Right atrium auricular region (tissue), 2 donors: ENCODE data around the gene HNRNPA3. TPM values are rescaled to one million over a fixed set of nuclear protein-coding genes. Genes with fewer than 3 reads are reported as not detected.

Experiments
- DNase-seq: peaks from one replicate; pipeline ENCODE4 v3.0.0-alpha.2; 2019; ENCODE audit warnings: low spot score
- H3K27ac ChIP-seq, 2 donors: fragments of 200-600 bp; sonication (generic); 1 replicate in 1 of 2; 2 replicates in 1 of 2; pipeline ENCODE4 v1.5.1; 2016 to 2019
- H3K27me3 ChIP-seq, 2 donors: fragments of 200-600 bp; sonication (generic); one replicate each; pipeline versions ENCODE4 v1.5.1 to v1.6.0; 2017 to 2019
- H3K36me3 ChIP-seq: fragments of 200-600 bp; sonication (generic); one replicate; pipeline ENCODE4 v1.5.1; 2016
- H3K4me1 ChIP-seq, 2 donors: fragments of 200-600 bp; sonication (generic); one replicate each; pipeline versions ENCODE4 v1.5.1 to v1.6.0; 2017 to 2019
- H3K4me3 ChIP-seq, 2 donors: fragments of 200-600 bp; sonication (generic); 1 replicate in 1 of 2; 2 replicates in 1 of 2; pipeline ENCODE4 v1.5.1; 2017 to 2019; ENCODE audit warnings: mild to moderate bottlenecking in 1 of 2, moderate library complexity in 1 of 2
- H3K9me3 ChIP-seq, 2 donors: fragments of 200-600 bp; sonication (generic); one replicate each; pipeline ENCODE4 v1.5.1; 2019
- total RNA-seq, 2 donors: library from RNA; depleted of rRNA; stranded (reverse); fragments of >200 nt; gene quantifications; one replicate each; pipeline ENCODE4 v1.1.0, GENCODE V29; 2016
- TF ChIP-seq, protein P1 (sequence below), 2 donors: fragments of 200-600 bp; sonication (generic); IDR thresholded peaks; one replicate each; pipeline ENCODE4 v1.5.1; 2019; ENCODE audit warnings: antibody characterized with exemption in 2 of 2

Gene HNRNPA3
- total RNA-seq, 2 donors from 2014 or later: 24.1 to 28.1 TPM

DNA sequence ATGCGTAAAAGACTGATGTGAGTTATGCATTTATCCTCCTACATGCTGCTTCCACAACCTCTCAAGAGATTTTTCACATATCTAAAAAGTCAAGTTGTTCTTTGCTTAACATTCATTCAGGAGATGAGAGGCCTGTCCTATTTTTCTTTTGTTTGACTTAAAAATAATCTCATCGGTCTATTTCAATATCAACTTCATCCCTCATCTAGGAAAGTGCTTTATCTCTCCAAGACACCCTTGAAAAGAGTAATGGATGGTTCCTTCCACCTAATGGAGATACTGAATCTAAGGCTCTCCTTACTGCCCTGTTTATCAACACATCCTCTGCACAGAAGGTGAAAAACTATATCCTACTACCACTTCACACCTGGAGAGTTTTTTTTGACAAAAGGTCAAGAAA is 49.5 kb downstream of the HNRNPA3 start:
- H3K4me1 ChIP-seq: peaks cover 0 to 60% of the 10 kb centered on the region in 2 donors
- H3K36me3 ChIP-seq: no peaks in the 10 kb centered on the region
- H3K4me3 ChIP-seq: peak overlapping the region; percentile 89 to 99
- TF ChIP-seq, protein P1, sequence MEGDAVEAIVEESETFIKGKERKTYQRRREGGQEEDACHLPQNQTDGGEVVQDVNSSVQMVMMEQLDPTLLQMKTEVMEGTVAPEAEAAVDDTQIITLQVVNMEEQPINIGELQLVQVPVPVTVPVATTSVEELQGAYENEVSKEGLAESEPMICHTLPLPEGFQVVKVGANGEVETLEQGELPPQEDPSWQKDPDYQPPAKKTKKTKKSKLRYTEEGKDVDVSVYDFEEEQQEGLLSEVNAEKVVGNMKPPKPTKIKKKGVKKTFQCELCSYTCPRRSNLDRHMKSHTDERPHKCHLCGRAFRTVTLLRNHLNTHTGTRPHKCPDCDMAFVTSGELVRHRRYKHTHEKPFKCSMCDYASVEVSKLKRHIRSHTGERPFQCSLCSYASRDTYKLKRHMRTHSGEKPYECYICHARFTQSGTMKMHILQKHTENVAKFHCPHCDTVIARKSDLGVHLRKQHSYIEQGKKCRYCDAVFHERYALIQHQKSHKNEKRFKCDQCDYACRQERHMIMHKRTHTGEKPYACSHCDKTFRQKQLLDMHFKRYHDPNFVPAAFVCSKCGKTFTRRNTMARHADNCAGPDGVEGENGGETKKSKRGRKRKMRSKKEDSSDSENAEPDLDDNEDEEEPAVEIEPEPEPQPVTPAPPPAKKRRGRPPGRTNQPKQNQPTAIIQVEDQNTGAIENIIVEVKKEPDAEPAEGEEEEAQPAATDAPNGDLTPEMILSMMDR (IDR thresholded peaks at IDR 0.05): no peak
- DNase-seq: no peak
- H3K27me3 ChIP-seq: no peaks in the 10 kb centered on the region
- peak overlapping the region; percentile 100 for H3K27ac ChIP-seq
- H3K9me3 ChIP-seq: no peaks in the 10 kb centered on the region

DNA sequence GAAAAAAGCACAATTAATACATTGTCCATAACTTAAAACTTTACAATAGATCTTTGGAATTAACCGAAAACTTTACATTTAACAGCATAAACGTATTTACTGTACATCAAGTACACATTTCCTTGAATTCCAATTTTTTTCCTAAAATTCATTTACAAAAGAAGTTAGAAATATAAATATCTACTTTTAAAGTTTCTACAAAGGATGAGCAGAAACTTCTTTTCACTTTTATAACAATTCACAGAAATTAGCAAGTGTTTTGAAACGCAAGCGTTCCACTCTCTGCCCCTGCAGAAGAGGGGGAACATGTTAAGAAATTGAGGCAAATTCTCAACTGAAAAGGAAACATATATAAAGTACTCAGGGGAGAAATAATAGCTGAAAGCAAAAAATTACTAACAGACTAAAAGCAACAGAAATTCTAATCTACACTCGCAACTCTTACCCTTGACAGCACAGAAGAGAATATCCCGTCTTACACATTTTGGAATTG is 50.4 kb downstream of the HNRNPA3 start:
- Histone ChIP-seq H3K9me3 (no peaks in the 10 kb centered on the region), H3K4me3 (peak overlapping the region; percentile 89 to 99), H3K27me3 (no peaks in the 10 kb centered on the region), H3K4me1 (peaks cover 0 to 53% of the 10 kb centered on the region in 2 donors), H3K36me3 (no peaks in the 10 kb centered on the region), H3K27ac (peak overlapping the region; percentile 100)
- TF ChIP-seq, protein P1 (IDR thresholded peaks at IDR 0.05): no peak
- no peak for DNase-seq

DNA sequence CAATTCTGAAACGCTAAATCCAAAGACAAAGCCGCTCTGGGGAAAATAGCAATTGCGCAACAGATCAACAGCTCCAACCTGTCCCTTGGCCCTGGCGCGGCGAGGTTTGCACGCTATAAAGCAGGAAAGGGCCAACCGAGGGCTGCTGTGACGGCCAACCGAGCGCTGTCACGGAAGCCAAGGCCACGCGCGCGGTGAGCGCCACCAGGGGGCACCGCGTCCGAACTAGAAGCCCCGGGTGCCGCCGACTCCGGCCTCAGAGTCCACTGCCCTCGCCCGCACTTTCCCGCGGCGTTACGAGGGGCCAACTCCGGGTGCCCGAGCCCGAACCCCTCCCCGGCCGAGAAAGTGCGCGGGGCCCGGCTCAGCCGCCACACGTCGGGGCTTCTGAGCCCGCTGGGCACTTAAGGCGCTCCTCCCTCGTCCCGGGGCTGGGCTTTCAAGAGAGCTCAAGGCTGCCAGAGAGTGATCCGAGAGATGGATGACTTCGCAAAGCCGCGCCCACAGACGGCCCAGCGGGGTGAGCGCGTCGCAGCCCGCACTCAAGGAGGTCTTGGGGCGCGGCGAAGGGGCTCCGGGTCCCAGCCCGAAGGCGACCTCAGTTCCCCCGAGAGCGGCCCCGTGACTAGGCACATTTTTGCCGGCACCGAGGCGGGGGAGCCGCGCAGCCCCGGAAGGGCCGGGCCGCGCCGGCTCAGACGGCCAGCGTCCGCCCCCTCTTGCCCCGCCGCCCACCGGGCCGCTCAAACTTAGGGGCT is 51.0 kb downstream of the HNRNPA3 start:
- H3K27me3 ChIP-seq: no peaks in the 10 kb centered on the region
- peak overlapping the region; percentile 89 to 99 for H3K4me3 ChIP-seq
- H3K4me1 ChIP-seq: peaks cover 0 to 50% of the 10 kb centered on the region in 2 donors
- DNase-seq: peak; percentile 99
- H3K27ac ChIP-seq: peak overlapping the region; percentile 100
- TF ChIP-seq, protein P1 (IDR thresholded peaks at IDR 0.05): peak; percentile 64 to 90
- no peaks in the 10 kb centered on the region for H3K36me3 ChIP-seq
- H3K9me3 ChIP-seq: no peaks in the 10 kb centered on the region

DNA sequence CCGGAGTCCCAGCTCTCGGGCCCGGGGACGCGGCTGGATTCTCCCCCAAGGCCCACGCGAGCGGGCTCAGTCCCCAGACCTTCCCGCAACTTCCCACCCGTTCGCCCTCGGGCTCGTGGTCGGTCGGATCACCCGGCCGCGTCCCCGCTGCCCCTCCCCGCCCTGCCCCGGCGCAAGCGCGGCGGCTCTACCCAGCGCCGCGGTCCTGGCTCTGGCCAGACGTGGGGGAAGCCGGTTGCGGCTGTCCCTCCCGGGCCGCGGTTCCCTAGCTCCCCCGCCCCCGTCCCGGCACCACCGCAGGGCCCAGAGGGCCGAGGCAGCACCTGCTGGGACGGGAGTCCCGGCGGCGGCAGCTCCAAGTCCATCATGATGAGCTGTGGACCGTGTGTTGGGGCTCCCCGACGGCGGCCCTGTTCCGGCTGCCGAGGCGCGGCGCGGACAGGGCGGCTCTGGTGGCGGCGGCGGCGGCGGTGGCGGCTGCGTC is 51.7 kb downstream of the HNRNPA3 start:
- H3K9me3 ChIP-seq: no peaks in the 10 kb centered on the region
- DNase-seq: no peak
- peaks cover 0 to 43% of the 10 kb centered on the region in 2 donors for H3K4me1 ChIP-seq
- no peaks in the 10 kb centered on the region for H3K27me3 ChIP-seq
- TF ChIP-seq, protein P1 (IDR thresholded peaks at IDR 0.05): no peak
- H3K27ac ChIP-seq: peak overlapping the region; percentile 100
- H3K36me3 ChIP-seq: no peaks in the 10 kb centered on the region
- peak overlapping the region; percentile 89 to 99 for H3K4me3 ChIP-seq

DNA sequence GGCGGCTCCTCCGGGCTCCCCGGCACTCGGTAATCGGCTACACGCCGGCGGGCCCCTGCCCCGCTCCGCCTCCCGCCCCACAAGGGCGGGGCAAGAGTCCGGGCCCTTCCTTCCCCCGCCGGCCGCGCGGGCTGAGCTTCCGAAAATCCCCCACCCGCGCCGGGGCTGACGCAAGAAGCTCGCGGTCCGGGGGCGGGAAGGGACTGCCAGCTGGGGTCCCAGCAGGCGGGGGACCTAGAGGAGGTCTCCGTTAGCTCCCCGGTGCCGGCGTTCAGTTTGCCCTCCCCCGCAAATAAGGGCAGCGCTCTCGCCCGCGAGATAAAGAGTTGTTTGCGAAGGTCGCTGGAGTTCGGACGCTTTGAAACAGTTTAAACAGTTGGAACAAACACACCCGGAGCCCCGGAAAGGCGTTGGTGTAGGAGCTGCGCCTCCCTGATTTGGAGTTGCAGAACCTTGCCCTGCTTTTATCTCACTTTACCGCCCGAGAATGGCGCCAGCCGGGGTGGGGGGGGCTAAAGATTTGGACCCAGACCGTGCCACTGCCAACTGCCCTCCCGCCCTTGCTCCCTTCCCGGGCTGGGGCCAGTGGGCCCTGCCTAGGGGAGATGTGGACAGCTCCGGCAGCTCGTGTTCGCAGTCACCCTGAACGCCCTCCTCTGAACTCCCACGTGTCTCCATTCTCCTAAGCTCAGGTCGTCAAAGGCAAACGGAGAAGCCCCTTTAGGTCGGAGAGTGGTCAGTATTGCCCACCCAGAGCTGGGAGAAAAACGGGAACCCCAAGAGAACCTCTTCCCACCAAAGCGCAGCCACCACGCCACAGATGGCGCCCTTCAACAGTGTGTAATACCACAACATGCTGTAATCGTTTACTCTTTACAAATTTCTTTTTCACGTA is 52.3 kb downstream of the HNRNPA3 start, which contains the start of gene NFE2L2:
TSS of gene NFE2L2 (minus strand) at position 35 of the 895 bp plus-strand sequence. CDS start 151 bp downstream, outside the sequence.
- TF ChIP-seq, protein P1 (IDR thresholded peaks at IDR 0.05): peak in 1 of 2 donors; percentile 63
- Histone ChIP-seq H3K27ac (peak within 1 kb of the TSS; percentile 100), H3K4me3 (peak within 1 kb of the TSS; percentile 89 to 99), H3K27me3 (no peaks in the 10 kb centered on the region), H3K36me3 (no peaks in the 10 kb centered on the region), H3K4me1 (peaks cover 0 to 37% of the 10 kb centered on the region in 2 donors), H3K9me3 (no peaks in the 10 kb centered on the region)
- peak; percentile 94 for DNase-seq
